NT2/D1 (cell line): ENCODE results near the gene KYAT1.

Experiments used
- DNase-seq: peaks from one replicate; pipeline ENCODE4 v3.0.0-alpha.2; 2011; ENCODE audit warnings: low read depth, low spot score
- H3K27me3 ChIP-seq: 2 replicates; pipeline ENCODE4 v1.6.0; 2011; ENCODE audit warnings: mild to moderate bottlenecking; ENCODE audit not compliant: insufficient read length, insufficient read depth
- H3K36me3 ChIP-seq: 2 replicates; pipeline ENCODE4 v1.6.1; 2011; ENCODE audit warnings: mild to moderate bottlenecking, low read length, mixed read lengths; ENCODE audit not compliant: insufficient read depth, insufficient read length
- H3K4me1 ChIP-seq: 2 replicates; pipeline ENCODE4 v1.5.1; 2011; ENCODE audit not compliant: insufficient read depth, insufficient read length
- H3K4me3 ChIP-seq: 2 replicates; pipeline ENCODE4 v1.5.1; 2011; ENCODE audit warnings: low read depth; ENCODE audit not compliant: insufficient read length
- H3K9ac ChIP-seq: 2 replicates; pipeline ENCODE4 v1.6.0; 2011; ENCODE audit warnings: low read depth; ENCODE audit not compliant: insufficient read length
- H3K9me3 ChIP-seq: 2 replicates; pipeline ENCODE4 v1.5.1; 2011; ENCODE audit warnings: mild to moderate bottlenecking, low read length; ENCODE audit not compliant: insufficient read depth
- SUZ12 ChIP-seq: IDR thresholded peaks from 2 replicates; pipeline ENCODE4 v1.6.1; 2011; ENCODE audit not compliant: insufficient read length, insufficient read depth; ENCODE audit errors: extremely low read depth
- YY1 ChIP-seq: IDR thresholded peaks from 2 replicates; pipeline ENCODE4 v1.6.1; 2011; ENCODE audit not compliant: insufficient read length, insufficient read depth
- ZNF274 ChIP-seq: IDR thresholded peaks from 2 replicates; pipeline ENCODE4 v1.6.1; 2011; ENCODE audit warnings: mild to moderate bottlenecking, low read depth, low read length

Gene KYAT1

GRCh38 chr9:128818099-128818838, 63.5 kb downstream of the KYAT1 start, which contains the start of gene ENDOG:
TSS of gene ENDOG (plus strand) at chr9:128818500. CDS start at chr9:128818685, 185 bp downstream.
- Histone ChIP-seq H3K9me3 (no peaks in the 10 kb centered on the region), H3K4me1 (peaks cover 18% of the 10 kb centered on the region), H3K9ac (peak within 1 kb of the TSS; percentile 97), H3K4me3 (peak within 1 kb of the TSS; percentile 82), H3K36me3 (peaks cover 34% of the 10 kb centered on the region), H3K27me3 (no peaks in the 10 kb centered on the region)
- no peak for TF ChIP-seq YY1
- no peak for TF ChIP-seq SUZ12
- TF ChIP-seq ZNF274, result no peak
- DNase-seq, result peak; percentile 97

- no peak for TF ChIP-seq ZNF274
- no peak for TF ChIP-seq YY1
- no peak for TF ChIP-seq SUZ12
- H3K4me3 ChIP-seq, result no peak overlapping the region
- H3K27me3 ChIP-seq, result no peaks in the 10 kb centered on the region
- no peaks in the 10 kb centered on the region for H3K9me3 ChIP-seq
- no peak overlapping the region for H3K9ac ChIP-seq
- H3K4me1 ChIP-seq, result no peaks in the 10 kb centered on the region
- peaks cover 33% of the 10 kb centered on the region for H3K36me3 ChIP-seq
- no peak for DNase-seq
Observed at GRCh38 chr9:128810873-128811272, 70.9 kb downstream of the KYAT1 start.

- Histone ChIP-seq H3K27me3 (no peaks in the 10 kb centered on the region), H3K4me1 (no peaks in the 10 kb centered on the region), H3K4me3 (no peak overlapping the region), H3K9me3 (no peaks in the 10 kb centered on the region), H3K9ac (no peak overlapping the region), H3K36me3 (peaks cover 42% of the 10 kb centered on the region)
- TF ChIP-seq SUZ12 (no peak), YY1 (no peak), ZNF274 (no peak)
- DNase-seq, result no peak
Observed at GRCh38 chr9:128809831-128810230, 71.9 kb downstream of the KYAT1 start.

- Histone ChIP-seq H3K9me3 (no peaks in the 10 kb centered on the region), H3K9ac (no peak overlapping the region), H3K4me1 (no peaks in the 10 kb centered on the region), H3K27me3 (no peaks in the 10 kb centered on the region), H3K4me3 (no peak overlapping the region), H3K36me3 (peaks cover 43% of the 10 kb centered on the region)
- TF ChIP-seq SUZ12, result no peak
- no peak for TF ChIP-seq YY1
- no peak for TF ChIP-seq ZNF274
- DNase-seq, result no peak
Observed at GRCh38 chr9:128809036-128809599, 72.6 kb downstream of the KYAT1 start.

GRCh38 chr9:128808543-128808942, 73.2 kb downstream of the KYAT1 start:
- DNase-seq, result no peak
- H3K4me3 ChIP-seq, result no peak overlapping the region
- no peaks in the 10 kb centered on the region for H3K27me3 ChIP-seq
- TF ChIP-seq YY1, result no peak
- no peak for TF ChIP-seq SUZ12
- no peak for TF ChIP-seq ZNF274
- no peaks in the 10 kb centered on the region for H3K9me3 ChIP-seq
- peaks cover 49% of the 10 kb centered on the region for H3K36me3 ChIP-seq
- H3K9ac ChIP-seq, result no peak overlapping the region
- H3K4me1 ChIP-seq, result no peaks in the 10 kb centered on the region

- H3K36me3 ChIP-seq, result peaks cover 56% of the 10 kb centered on the region
- DNase-seq, result no peak
- H3K9ac ChIP-seq, result no peak overlapping the region
- no peak for TF ChIP-seq SUZ12
- TF ChIP-seq ZNF274, result no peak
- no peak overlapping the region for H3K4me3 ChIP-seq
- H3K9me3 ChIP-seq, result no peaks in the 10 kb centered on the region
- H3K4me1 ChIP-seq, result no peaks in the 10 kb centered on the region
- no peaks in the 10 kb centered on the region for H3K27me3 ChIP-seq
Observed at GRCh38 chr9:128807827-128808226, 73.9 kb downstream of the KYAT1 start.

GRCh38 chr9:128805661-128806060, 76.1 kb downstream of the KYAT1 start:
- no peak for DNase-seq
- H3K9me3 ChIP-seq, result no peaks in the 10 kb centered on the region
- TF ChIP-seq ZNF274, result no peak
- no peak for TF ChIP-seq SUZ12
- TF ChIP-seq YY1, result no peak
- no peak overlapping the region for H3K4me3 ChIP-seq
- no peak overlapping the region for H3K9ac ChIP-seq
- H3K36me3 ChIP-seq, result peaks cover 71% of the 10 kb centered on the region
- no peaks in the 10 kb centered on the region for H3K4me1 ChIP-seq
- H3K27me3 ChIP-seq, result no peaks in the 10 kb centered on the region

GRCh38 chr9:128802482-128802881, 79.3 kb downstream of the KYAT1 start:
- Histone ChIP-seq H3K27me3 (no peaks in the 10 kb centered on the region), H3K4me3 (no peak overlapping the region), H3K4me1 (no peaks in the 10 kb centered on the region), H3K9me3 (no peaks in the 10 kb centered on the region), H3K36me3 (peaks cover 79% of the 10 kb centered on the region), H3K9ac (no peak overlapping the region)
- TF ChIP-seq SUZ12, result no peak
- no peak for DNase-seq
